AG04450 (cell line): ENCODE measurements around the gene ZSCAN2. TPM values are rescaled to one million over a fixed set of nuclear protein-coding genes. Genes with fewer than 3 reads are reported as not detected.
A peak's percentile ranks its signal among the peaks of the same experiment; 100 is the strongest.

ENCODE experiments used
- CTCF ChIA-PET: fragments of 300-600, 350-600 bp; formaldehyde crosslinking; extraction: SDS; loops from one replicate; lab custom pipeline; 2022; ENCODE audit warnings: antibody characterized with exemption, inconsistent platforms; lab: Charles Lee
- POLR2A ChIA-PET: fragments of 350-600 bp; formaldehyde crosslinking; extraction: SDS; loops from one replicate; lab custom pipeline; 2021; ENCODE audit warnings: antibody characterized with exemption, inconsistent platforms; lab: Yijun Ruan, JAX
- DNase-seq: peaks from one replicate; pipeline ENCODE4 v3.0.0-alpha.2; 2011; ENCODE audit warnings: low read depth, low spot score
- H3K27ac ChIP-seq: one replicate; pipeline ENCODE4 v1.5.1; 2012; ENCODE audit warnings: low read depth, low read length, control low read depth
- H3K27me3 ChIP-seq: one replicate; pipeline ENCODE4 v1.6.0; 2012; ENCODE audit warnings: low read length; ENCODE audit not compliant: control insufficient read depth, insufficient read depth
- H3K4me3 ChIP-seq: 2 replicates; pipeline ENCODE4 v1.5.1; 2011; ENCODE audit warnings: mild to moderate bottlenecking, low read depth, low read length, control low read depth
- H3K9me3 ChIP-seq: 2 replicates; pipeline ENCODE4 v1.5.1; 2012; ENCODE audit warnings: low read length; ENCODE audit not compliant: control insufficient read depth, insufficient read depth
- polyA plus RNA-seq: library from polyadenylated mRNA; depleted of rRNA; stranded (reverse); fragments of >200 nt; gene quantifications from 2 replicates; pipeline ENCODE4 v1.2.3, GENCODE V29; 2011
- TF ChIP-seq, protein P1 (sequence below): IDR thresholded peaks from 2 replicates; pipeline ENCODE4 v1.5.1; 2011; ENCODE audit warnings: low read depth, low read length, control low read depth, inconsistent platforms

Gene ZSCAN2
- polyA plus RNA-seq, 1 experiment, result 16.2 TPM

DNA sequence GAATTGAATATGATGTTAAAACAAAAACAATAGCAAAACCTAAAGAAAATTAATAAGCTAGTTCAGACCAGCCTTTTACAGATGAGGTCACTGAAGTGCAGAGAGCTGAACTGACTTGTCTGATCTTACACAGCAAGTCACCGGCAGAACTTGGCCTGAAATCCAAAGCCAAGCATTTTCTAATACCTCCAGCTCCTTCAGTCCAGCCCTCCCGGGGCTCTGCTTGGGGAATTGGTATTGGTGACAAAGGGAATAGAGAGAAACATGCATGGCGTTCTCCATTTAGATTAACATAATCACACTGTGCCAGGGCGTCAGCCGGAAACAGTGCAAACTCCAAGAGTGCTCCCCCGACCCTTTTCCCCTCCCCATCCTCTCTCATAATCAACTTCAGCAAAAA, 14.1 kb upstream of the ZSCAN2 start:
- TF ChIP-seq, protein P1, sequence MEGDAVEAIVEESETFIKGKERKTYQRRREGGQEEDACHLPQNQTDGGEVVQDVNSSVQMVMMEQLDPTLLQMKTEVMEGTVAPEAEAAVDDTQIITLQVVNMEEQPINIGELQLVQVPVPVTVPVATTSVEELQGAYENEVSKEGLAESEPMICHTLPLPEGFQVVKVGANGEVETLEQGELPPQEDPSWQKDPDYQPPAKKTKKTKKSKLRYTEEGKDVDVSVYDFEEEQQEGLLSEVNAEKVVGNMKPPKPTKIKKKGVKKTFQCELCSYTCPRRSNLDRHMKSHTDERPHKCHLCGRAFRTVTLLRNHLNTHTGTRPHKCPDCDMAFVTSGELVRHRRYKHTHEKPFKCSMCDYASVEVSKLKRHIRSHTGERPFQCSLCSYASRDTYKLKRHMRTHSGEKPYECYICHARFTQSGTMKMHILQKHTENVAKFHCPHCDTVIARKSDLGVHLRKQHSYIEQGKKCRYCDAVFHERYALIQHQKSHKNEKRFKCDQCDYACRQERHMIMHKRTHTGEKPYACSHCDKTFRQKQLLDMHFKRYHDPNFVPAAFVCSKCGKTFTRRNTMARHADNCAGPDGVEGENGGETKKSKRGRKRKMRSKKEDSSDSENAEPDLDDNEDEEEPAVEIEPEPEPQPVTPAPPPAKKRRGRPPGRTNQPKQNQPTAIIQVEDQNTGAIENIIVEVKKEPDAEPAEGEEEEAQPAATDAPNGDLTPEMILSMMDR, result no peak
- no peak overlapping the region for H3K4me3 ChIP-seq
- ChIA-PET POLR2A (interaction anchor here (0.7 kb wide), 1 partner anchor 197 kb away, joined by 3 read pairs; no protein-coding TSS in a partner anchor), CTCF (interaction anchor here (0.9 to 2.5 kb wide), 6 partner anchors 12 to 457 kb away, joined by 5 to 13 read pairs (median 8); no protein-coding TSS in a partner anchor)
- H3K27ac ChIP-seq, result no peak overlapping the region
- H3K9me3 ChIP-seq, result no peaks in the 10 kb centered on the region
- DNase-seq, result no peak
- peaks cover 5% of the 10 kb centered on the region for H3K27me3 ChIP-seq

- H3K9me3 ChIP-seq, result no peaks in the 10 kb centered on the region
- POLR2A ChIA-PET, result no interaction called here
- TF ChIP-seq, protein P1, result peak; percentile 71
- DNase-seq, result peak; percentile 50
- H3K4me3 ChIP-seq, result peak overlapping the region; percentile 48
- peaks cover 5% of the 10 kb centered on the region for H3K27me3 ChIP-seq
- CTCF ChIA-PET, result interaction anchor here (0.5 to 2.9 kb wide), 48 partner anchors 9 to 1238 kb away, joined by 3 to 39 read pairs (median 4); partner anchors contain the start of gene ZSCAN2
- no peak overlapping the region for H3K27ac ChIP-seq
Observed at GRCh38 chr15:84588053-84588874, 12.5 kb upstream of the ZSCAN2 start.

DNA sequence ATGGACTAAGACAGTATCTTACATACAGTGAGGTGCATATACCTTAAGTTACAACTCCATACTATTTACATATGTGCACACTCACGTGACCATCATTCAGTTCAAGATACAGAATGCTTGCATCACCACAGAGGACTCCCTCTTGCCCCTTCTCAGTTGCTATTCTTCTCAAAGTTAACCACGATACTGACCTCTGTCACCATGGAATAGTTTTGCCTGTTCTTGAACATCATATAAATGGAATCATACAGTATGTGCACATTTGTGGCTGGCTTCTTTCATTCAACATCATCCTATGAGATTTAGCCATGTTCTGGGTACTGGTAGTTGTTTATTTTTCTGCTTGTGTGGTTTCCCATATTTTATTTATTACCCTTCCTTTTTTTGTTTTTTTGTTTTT, 10.4 kb upstream of the ZSCAN2 start:
- Histone ChIP-seq H3K4me3 (no peak overlapping the region), H3K9me3 (no peaks in the 10 kb centered on the region), H3K27me3 (peaks cover 10% of the 10 kb centered on the region), H3K27ac (no peak overlapping the region)
- ChIA-PET CTCF (interaction anchor here (0.6 to 1.7 kb wide), 3 partner anchors 8 to 434 kb away, joined by 3 to 8 read pairs (median 5); no protein-coding TSS in a partner anchor), POLR2A (no interaction called here)
- no peak for DNase-seq
- TF ChIP-seq, protein P1, result no peak

- Histone ChIP-seq H3K4me3 (no peak overlapping the region), H3K27me3 (peaks cover 15% of the 10 kb centered on the region), H3K27ac (no peak overlapping the region), H3K9me3 (no peaks in the 10 kb centered on the region)
- no peak for DNase-seq
- ChIA-PET POLR2A (no interaction called here), CTCF (no interaction called here)
- TF ChIP-seq, protein P1, result no peak
Observed at GRCh38 chr15:84591815-84592214, 9.0 kb upstream of the ZSCAN2 start.
